GM19463 (cell line): ENCODE results near the gene SEC61A2.
"Not testable (repeated sequence)": the region's sequence is repeated elsewhere in the genome, so short reads cannot be mapped to it uniquely, and the experiment has no call there.

Experiments used
- ATAC-seq: cut with Tn5 transposase; IDR thresholded peaks from one replicate; pipeline ENCODE4 v1.9.1; 2021; ENCODE audit warnings: mild to moderate bottlenecking, moderate library complexity; ENCODE audit not compliant: unreplicated experiment

Gene SEC61A2

DNA sequence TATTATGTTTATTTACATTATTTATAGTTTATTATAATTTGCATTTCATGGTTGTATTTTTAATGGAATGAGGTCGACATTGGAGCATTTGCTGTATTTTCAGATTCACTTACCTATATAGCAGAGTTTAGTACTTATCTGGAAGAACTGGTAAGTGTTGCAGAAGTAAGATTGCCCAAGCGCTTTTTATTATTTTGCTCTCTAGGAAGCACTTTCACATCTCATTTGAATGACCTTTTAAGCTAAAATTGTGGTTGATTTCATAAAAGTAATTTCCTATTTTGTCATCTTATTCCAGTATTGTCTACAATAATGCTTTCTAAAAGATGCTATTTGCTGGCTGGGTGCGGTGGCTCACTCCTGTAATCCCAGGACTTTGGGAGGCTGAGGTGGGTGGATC is 28.6 kb downstream of the SEC61A2 start:
- ATAC-seq, result no peak

DNA sequence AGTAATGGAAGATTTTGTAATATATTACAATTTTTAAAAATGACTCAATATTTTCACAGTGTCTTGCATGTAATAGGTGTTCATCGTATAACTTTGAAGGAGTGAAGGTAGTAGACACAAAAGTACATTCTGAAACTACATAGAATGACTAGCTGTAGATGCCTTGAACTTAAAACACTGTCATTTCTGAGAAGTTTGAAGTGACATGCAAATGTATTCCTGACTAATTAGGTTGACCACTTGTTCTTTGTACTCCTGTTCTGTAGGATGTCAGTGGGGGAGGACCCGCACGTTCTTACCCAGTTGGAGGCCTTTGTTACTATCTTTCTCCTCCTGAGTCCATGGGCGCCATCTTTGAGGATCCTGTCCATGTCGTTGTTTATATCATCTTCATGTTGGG is 31.2 kb downstream of the SEC61A2 start:
- ATAC-seq, result no peak

DNA sequence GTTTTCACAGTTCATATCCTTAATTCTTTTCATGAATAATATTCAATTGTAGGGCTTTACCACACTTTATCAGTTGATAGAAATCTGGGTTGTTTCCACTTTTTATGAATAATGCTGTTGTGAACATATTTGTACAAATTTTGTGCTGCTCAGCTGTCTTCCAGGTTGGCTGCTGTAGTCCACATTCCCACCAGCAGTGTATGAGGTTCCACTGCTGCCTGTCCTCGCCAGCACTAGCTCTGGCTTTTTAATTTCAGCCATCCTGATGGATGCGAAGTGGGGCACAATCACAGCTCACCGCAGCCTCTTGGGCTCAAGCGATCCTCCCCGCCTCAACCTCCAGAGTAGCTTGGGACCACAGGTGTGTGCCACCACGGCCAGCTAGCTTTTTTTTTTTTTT is 33.5 kb downstream of the SEC61A2 start:
- ATAC-seq, result no peak

DNA sequence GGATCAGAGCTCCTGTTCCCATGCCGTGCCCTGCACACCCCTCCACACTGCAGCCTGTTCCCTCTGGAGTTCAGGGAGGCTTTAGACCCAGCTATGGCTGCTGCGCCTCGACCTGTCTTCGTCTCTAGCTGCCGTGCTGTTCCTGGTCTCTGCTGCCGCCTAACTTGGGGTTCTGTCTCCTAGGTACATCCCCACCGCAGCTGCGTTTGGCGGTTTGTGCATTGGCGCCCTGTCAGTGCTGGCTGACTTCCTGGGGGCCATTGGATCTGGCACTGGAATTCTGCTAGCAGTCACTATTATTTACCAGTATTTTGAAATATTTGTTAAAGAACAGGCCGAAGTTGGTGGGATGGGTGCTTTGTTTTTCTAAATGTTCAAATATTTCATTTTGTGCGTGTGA is 34.6 kb downstream of the SEC61A2 start:
- ATAC-seq, result no peak

DNA sequence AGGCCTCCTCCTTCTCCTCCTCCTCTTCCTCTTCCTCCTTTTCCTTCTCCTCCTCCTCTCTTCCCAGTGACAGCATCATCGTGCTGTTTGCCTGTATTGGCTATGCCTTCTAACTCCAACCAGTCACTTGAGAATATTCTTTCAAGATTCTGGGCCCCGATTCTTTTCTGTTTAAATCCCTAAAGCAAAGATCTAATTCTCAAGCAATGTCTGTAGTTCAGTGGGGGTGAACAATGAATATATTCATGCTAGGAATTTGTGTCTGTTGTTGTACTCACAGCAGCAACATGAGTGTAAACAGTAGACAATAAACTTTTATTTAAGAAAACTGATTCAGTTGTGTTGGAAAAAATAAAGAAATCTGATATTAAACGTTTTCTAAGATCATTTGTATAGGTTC is 35.6 kb downstream of the SEC61A2 start:
- ATAC-seq, result no peak

DNA sequence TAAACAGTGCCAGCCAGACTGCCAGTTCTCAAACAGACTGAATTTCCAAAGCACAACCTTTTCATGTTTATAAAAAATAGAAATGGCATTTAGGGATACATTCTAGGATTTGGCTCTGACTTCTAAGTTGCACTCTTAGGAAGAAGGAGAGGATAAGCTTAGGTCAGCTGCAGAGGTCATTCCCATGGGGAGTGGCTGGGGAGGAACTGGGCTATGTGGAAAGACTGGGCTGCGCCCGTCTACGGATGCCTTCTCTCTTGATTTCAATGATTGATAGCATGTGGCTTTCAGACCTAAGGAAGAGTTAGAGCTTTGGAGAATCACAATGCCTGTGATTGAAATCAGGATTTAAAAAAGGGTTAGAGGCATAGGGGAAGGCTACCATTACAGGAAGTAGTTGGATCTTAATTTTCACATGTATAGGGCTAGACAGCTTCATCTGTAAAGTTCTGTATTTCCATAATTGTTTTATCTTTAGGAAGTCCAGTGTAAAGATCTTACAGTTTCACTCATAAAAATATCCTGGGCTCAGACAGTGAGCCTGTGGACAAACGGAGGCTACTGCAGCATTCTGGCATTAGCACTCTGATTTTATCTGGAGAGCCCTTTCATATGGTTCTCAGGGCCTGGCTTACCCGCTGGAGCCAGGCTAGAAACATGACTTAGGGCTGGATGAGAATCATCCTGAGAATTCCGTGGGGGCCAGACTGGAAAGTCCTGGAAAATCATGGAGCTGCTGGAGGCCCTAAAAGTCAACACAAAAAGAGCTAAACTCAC is 36.7 kb downstream of the SEC61A2 start:
- no peak for ATAC-seq

DNA sequence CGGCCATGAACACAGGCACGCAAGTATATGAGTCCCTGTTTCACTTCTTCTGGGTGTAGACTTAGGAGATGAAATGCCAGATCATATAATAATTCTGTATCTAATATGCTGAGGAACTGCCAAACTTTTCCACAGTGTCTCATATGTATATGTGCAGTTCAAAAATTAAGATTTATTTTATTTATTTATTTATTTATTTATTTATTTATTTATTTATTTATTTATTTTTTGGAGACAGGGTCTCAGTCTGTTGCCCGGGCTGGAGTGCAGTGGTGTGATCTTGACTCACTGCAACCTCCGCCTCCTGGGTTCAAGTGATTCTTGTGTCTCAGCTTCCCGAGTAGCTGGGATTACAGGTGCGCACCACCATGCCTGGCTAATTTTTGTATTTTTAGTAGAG is 42.0 kb downstream of the SEC61A2 start:
- not testable (repeated sequence) for ATAC-seq

DNA sequence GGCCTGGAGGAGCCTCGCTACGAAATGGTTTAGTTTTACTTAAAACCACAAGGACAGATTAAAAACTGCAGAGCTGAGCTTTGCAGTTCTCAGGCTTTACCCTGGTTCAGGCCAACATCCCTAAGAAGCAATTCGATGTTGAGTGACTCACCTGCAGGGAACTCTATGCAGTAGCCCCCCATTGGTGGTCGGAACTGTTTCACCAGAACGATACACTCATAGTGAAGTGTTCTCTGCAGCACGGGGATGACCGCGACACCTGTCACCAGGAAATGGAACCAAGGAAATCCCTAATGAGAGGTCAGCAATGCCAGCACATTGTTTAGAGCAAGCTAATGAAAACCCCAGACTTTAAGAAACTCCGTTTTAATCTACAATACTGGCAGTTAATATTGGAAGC is 48.2 kb downstream of the SEC61A2 start:
- ATAC-seq, result no peak

DNA sequence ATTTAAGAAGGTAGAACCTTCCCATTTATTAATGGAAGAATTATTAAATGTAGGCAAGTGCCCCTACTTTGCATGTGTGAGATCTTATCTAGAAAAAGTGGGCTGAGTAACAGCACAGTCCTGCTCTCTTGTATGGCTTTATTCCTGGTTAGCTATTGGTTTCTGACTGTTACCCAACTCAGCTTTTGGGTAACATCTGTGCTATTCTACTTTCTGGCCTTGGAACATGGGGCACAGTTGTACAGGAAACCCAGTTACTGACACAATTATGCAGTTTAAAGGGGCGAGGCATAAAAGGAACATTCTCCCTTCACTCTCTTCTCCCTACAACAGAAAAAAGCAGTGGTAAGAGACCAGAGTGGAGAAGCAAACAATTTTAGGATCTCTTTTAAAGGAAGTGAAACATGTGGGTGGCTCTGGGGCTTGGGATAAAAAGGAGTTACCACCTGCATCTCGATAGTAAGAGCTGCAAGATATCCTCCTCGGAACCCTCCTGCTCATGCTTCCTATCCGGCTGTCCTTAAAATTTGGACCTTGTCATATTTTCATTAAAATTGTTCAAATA is 50.2 kb downstream of the SEC61A2 start:
- ATAC-seq, result no peak

DNA sequence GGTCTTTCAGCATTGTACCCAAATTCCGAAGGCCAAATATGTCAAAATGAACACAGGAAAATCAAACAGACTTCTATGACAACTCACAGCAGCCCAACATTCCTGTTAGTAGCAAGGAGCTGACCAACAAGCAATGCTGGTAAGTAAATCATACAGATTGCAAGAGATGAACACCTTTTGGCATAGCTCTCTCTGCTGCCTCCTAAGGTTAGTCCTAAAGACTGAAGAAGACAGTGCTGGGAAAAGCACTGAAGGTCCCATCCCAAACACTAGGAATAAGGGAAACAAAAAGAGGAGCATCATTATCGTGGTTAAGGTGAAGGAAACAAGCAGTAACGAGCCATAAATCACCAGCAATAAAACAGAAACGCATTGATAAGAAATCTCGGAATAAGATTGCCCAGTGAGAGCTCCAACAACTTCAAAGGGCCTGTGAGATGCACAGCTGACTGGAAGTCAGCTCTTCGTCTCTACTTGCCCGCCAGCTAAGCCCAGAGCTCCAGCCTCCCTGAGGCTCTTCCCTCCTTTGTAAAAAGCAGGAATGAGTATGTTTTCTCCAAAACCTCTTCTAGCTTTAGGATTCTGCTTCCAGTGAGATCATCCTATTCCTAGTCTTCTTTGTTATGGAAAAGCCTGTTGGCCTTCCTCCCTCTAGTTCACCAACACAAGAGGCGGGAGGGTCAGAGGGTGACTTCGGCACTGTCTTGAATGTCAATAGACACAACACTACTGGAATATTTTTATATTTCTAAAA is 50.9 kb downstream of the SEC61A2 start:
- no peak for ATAC-seq

DNA sequence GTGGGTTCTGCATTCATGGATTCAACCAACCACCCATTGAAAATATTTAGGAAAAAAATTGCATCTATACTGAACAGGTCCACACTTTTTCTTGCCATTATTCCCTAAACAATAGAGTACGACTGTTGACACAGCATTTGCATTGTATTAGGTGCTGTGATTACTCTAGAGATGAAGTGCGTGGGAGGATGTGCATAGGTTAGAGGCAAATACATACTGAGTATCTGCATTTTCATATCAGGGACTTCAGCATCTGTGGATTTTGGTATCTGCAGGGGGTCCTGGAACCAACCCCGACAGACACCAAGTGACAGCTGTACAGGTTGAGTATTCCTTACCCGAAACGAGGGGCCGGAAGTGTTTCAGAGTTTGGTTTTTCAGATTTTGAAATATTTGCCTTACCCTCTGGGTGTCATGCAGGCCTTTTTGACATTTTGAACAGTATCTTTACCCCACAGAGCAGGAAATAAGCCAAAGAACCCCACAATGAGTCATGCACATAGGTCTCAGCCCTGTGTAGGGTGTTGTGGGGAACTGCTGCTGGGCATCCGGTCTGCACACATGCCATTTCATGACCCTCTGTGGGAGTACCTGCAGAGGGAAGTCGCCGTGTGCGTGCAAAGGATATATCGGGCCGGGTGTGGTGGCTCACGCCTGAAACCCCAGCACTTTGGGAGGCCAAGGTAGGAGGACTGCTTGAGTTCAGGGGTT is 51.7 kb downstream of the SEC61A2 start:
- peak; percentile 93 for ATAC-seq

DNA sequence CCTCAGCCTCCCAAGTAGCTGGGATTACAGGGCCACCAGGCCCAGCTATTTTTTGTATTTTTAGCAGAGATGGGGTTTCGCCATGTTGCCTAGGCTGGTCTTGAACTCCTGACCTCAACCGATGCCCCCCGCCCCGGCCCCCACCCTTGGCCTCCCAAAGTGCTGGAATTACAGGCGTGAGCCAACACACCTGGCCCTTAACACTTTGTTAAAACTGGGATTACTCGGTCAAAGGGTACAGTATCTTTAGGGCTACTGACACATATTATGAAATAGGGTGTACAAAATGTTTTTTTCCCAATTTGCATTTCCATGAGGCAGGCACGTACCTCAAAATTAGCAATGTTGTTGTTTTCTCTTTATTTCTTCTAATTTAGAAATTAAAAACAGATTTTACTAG is 54.7 kb downstream of the SEC61A2 start:
- no peak for ATAC-seq

DNA sequence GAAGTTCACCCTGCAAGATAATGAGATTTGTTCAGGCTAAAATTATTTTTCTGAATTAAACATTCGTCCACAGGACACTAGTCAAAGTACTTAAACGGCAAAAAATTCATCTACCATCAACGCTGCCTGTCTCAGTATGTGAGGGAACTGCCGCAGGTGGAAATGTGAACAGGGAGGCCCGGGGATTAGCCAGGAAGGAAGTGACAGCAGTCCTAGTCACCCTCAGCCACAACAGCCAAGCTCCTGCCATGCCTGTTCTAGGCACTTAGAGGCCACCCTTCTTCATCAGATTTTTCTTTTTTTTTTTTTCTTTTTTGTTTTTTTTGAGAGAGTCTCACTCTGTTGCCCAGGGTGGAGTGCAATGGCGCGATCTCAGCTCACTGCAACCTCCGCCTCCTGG is 56.8 kb downstream of the SEC61A2 start:
- no peak for ATAC-seq

DNA sequence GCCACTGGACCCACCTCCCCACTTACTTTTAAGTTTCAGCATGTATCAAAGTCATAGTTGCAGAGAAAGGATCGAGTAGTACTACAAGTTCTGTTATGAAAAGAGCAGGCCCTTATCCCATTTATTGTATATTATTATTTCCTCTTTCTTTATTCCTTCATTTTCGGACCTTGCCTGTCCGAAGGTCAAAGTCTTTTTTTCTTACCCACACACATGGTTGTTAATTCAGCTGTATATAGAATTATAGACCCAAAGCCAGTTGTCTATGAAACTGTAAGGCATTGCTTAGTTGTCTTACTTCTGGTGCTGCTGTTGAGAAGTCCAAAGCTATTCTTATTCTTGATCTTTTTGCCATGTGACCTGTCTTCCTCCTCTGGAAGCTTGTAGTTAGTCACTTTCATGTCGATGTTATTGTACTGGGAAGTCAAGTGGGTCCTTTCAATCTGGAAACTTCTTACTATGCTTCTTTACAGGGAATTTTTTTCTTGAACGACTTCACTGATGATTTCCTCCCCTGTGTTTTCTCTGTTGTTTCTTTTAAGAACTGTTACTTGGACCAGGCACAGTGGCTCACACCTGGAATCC is 57.9 kb downstream of the SEC61A2 start:
- no peak for ATAC-seq

DNA sequence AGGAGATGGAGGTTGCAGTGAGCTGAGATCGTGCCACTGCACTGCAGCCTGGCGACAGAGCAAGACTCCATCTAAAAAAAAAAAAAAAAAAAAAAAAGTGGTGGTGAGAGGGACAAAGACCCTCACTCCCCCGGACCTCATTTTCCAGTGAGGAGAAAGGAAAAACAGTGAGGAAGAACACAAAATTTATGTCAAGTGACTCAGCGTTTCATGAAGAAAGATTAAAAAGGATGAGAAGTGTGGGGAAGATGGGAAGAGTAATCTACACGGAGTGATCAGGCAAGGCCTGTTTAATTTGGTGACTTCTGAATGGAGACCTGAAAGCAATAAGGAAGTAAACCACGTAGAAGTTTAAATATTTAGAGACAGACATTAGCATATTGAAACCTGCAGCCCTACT is 59.2 kb downstream of the SEC61A2 start:
- no peak for ATAC-seq

DNA sequence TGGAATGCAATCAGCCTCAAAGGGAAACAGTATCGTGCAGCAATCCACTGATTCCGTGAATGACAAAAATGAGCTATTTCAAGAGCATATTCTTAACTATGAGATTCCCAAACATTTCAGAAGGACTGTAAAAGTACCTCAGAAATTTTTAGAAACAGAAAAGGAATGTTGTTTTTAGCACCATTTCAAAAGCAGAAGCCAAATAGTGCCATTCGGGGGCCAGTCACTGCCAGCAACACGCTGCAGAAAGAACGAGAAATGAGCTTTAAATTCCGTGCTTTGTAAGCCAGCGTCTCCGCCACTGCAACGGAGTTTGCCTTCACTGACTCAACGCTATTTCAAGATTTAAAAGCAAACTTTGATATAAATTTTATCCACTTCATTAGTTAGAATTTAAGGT is 59.9 kb downstream of the SEC61A2 start:
- no peak for ATAC-seq

DNA sequence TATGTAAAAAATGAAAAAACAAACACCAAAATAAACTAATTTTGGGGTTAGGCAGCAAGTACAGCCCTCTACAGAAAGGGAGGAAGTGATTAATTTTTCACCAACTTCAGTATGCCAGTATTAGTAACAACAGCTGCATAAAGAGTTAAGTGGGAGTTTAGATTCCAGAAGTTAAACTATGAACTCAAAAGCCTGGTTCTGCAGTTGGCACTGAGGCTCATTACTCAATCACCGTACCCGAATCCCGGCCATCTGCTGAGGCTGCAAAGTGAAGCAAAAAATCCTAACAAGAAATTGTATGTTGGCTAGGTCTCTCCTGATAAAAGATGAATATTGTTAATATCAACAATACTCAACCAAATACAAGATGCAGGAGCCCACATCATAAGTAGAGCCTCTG is 62.2 kb downstream of the SEC61A2 start:
- ATAC-seq, result no peak

DNA sequence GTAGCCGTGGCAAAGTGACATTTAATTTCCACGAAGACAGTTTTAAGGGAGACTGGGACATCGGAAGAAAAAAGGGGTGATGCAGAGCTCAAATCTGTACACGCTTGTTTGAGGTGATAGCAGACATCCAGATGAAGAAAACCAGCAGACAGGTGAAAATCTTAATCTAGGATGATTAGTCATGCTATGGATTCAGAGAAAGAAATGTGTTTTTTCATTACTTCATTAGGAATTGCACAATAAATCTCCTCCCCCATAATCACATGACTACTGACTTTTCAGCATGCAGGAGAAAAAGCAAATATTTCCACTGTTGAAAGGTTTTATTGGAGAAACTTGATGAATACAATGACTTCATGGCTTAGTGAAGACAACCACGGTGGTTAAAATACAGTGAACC is 63.7 kb downstream of the SEC61A2 start:
- no peak for ATAC-seq

DNA sequence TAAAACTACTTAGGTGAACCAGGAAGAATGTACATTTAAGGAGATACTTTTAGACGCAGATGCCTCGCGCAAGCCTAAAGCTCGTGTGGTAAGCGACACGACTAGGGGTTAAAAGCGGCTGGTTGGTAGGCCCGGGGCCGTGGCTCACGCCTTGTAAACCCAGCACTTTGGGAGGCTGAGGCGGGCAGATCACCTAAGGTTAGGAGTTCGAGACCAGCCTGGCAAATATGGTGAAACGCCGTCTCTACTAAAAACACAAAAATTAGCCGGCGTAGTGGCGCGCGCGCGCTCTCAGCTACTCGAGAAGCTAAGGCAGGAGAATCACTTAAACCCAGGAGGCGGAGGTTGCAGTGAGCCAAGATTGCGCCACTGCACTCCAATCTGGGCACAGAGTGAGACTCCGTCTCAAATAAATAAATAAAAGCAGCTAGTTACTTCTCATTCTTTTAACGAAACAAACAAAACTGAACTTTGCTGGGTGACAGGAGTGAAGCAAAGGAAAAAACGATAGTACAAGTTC is 65.3 kb downstream of the SEC61A2 start:
- no peak for ATAC-seq

DNA sequence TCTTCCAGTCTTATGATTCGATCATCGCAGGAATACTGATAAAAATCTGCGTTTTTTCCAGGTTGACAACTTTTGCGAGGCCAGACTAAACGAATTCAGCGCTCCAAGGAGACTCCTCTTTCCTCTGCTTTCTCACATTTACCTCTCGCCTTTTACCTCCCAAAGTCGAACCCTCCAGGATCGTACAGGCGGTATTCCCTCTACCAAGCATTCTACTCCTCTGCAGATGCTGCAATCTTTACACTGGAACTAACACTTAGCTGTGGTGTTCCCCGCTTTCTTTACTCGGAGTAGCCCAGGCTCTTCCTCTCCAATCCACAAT is 65.8 kb downstream of the SEC61A2 start:
- peak; percentile 10 for ATAC-seq
